HepG2 (cell line): ENCODE data around the gene ZNF581. TPM values are rescaled to one million over a fixed set of nuclear protein-coding genes. Genes with fewer than 3 reads are reported as not detected.

ENCODE experiments used
- ATAC-seq: fragments of 200-7000 bp; cut with Tn5 transposase; 3 replicates; pipeline ENCODE4 v1.9.1; 2020; ENCODE audit warnings: mild to moderate bottlenecking, moderate library complexity
- BruUV-seq: library from RNA; stranded (reverse); fragments of 400-500 nt; replicated peaks from 2 replicates; lab custom pipeline; 2021; lab: Mats Ljungman, UMichigan
- CTCF ChIA-PET: fragments of 300-600 bp; formaldehyde crosslinking; extraction: SDS; loops from one replicate; lab custom pipeline; 2021; ENCODE audit warnings: low total read pairs, inconsistent platforms, low intra/inter-chr PET ratio; lab: Yijun Ruan, JAX
- POLR2A ChIA-PET: fragments of 350-600 bp; sonication (Branson Sonifier 250); formaldehyde crosslinking; loops from one replicate; lab custom pipeline; 2020; ENCODE audit warnings: antibody characterized with exemption, inconsistent platforms; lab: Yijun Ruan, JAX
- DNase-seq: peaks from one replicate; pipeline ENCODE4 v3.0.0-alpha.2; 2015; ENCODE audit warnings: low spot score
- FAIRE-seq: peaks from 3 replicates; lab custom pipeline; 2011; peaks lifted over from hg19 to GRCh38; lab: Jason Lieb, UNC
- H2AFZ ChIP-seq: one replicate; pipeline ENCODE4 v1.6.1; 2011; ENCODE audit warnings: low read length, inconsistent platforms
- H3K27ac ChIP-seq: fragments of 300-600 bp; 3 replicates; pipeline ENCODE4 v1.8.0; 2011; ENCODE audit warnings: mixed run types, mild to moderate bottlenecking, mixed read lengths, low read length, inconsistent platforms; ENCODE audit not compliant: insufficient read depth; ENCODE audit errors: extremely low read length
- H3K27me3 ChIP-seq, 2 experiments: fragments of 200-600 bp in 1 of 2; 2 replicates in 1 of 2; 3 replicates in 1 of 2; pipeline versions ENCODE4 v1.6.0 to v1.8.0; 2011; ENCODE audit warnings: low read length in 2 of 2, mild to moderate bottlenecking in 2 of 2, moderate library complexity in 2 of 2, inconsistent platforms in 1 of 2; ENCODE audit not compliant: insufficient read depth in 2 of 2, control insufficient read depth in 1 of 2
- H3K36me3 ChIP-seq, 2 experiments: fragments of 200-600 bp in 1 of 2; replicated peaks in 1 of 2; 2 replicates in 1 of 2; 3 replicates in 1 of 2; pipeline versions ENCODE4 v1.5.1 to v1.8.0; 2011; ENCODE audit warnings: low read length in 2 of 2, inconsistent platforms in 1 of 2; ENCODE audit not compliant: insufficient read depth in 2 of 2, control insufficient read depth in 1 of 2
- H3K4me1 ChIP-seq: 2 replicates; pipeline ENCODE4 v1.5.1; 2012; ENCODE audit warnings: low read length, inconsistent platforms; ENCODE audit not compliant: insufficient read depth
- H3K4me2 ChIP-seq: 2 replicates; pipeline ENCODE4 v1.6.0; 2011; ENCODE audit warnings: low read depth, low read length, inconsistent platforms
- H3K4me3 ChIP-seq, 3 experiments: fragments of 200-600 bp in 1 of 3; sonication (generic), shearing (Covaris generic) in 1 of 3; replicated peaks in 1 of 3; 2 replicates each; pipeline ENCODE4 v1.5.1; 2011 to 2016; ENCODE audit warnings: low read length in 3 of 3, inconsistent platforms in 2 of 3, low read depth in 2 of 3, mild to moderate bottlenecking in 2 of 3, control low read depth in 1 of 3, mixed read lengths in 1 of 3; ENCODE audit not compliant: insufficient read depth in 1 of 3
- H3K79me2 ChIP-seq: one replicate; pipeline ENCODE4 v1.6.1; 2011; ENCODE audit warnings: low read length, inconsistent platforms; ENCODE audit not compliant: insufficient read depth
- H3K9ac ChIP-seq: 2 replicates; pipeline ENCODE4 v1.6.0; 2011; ENCODE audit warnings: mild to moderate bottlenecking, low read depth, low read length, inconsistent platforms; ENCODE audit not compliant: insufficient read depth
- H3K9me3 ChIP-seq: 2 replicates; pipeline ENCODE4 v1.5.1; 2012; ENCODE audit warnings: mild to moderate bottlenecking, low read length
- H4K20me1 ChIP-seq: 2 replicates; pipeline ENCODE4 v1.6.0; 2011; ENCODE audit warnings: inconsistent platforms, mild to moderate bottlenecking, low read length, moderate library complexity; ENCODE audit not compliant: insufficient read depth
- HDAC2 ChIP-seq: sonication (generic); formaldehyde crosslinking; IDR thresholded peaks from 2 replicates; pipeline ENCODE4 v1.4.0; 2020; ENCODE audit warnings: missing genetic modification reagents
- JDP2 ChIP-seq: sonication (generic); formaldehyde crosslinking; IDR thresholded peaks from 2 replicates; pipeline ENCODE4 v1.8.1; 2022; ENCODE audit warnings: missing genetic modification reagents, borderline replicate concordance
- KDM5A ChIP-seq: fragments of 200-600 bp; sonication (generic); IDR thresholded peaks from 2 replicates; pipeline ENCODE4 v1.7.0; 2018; ENCODE audit warnings: antibody characterized with exemption, mild to moderate bottlenecking, low read length, borderline replicate concordance
- NRL ChIP-seq: sonication (generic); formaldehyde crosslinking; IDR thresholded peaks from 2 replicates; pipeline ENCODE4 v1.5.0; 2020; ENCODE audit warnings: missing genetic modification reagents, mild to moderate bottlenecking, moderate library complexity, borderline replicate concordance
- RBAK ChIP-seq: sonication (generic); formaldehyde crosslinking; IDR thresholded peaks from 2 replicates; pipeline ENCODE4 v1.5.1; 2020; ENCODE audit warnings: mild to moderate bottlenecking, missing genetic modification reagents
- TBX3 ChIP-seq: fragments of 450-650 bp; IDR thresholded peaks from 2 replicates; pipeline ENCODE4 v1.6.1; 2017; ENCODE audit warnings: antibody characterized with exemption, mild to moderate bottlenecking, inconsistent platforms, borderline replicate concordance
- USF2 ChIP-seq, 2 experiments: sonication (generic) in 1 of 2; formaldehyde crosslinking in 1 of 2; IDR thresholded peaks; 2 replicates each; pipeline versions ENCODE4 v1.5.1 to v1.6.1; 2011 to 2020; ENCODE audit warnings: borderline replicate concordance in 1 of 2, low read depth in 1 of 2, low read length in 1 of 2, mild to moderate bottlenecking in 1 of 2, missing genetic modification reagents in 1 of 2, moderate library complexity in 1 of 2
- ZHX2 ChIP-seq, 2 experiments: sonication (generic) in 1 of 2; formaldehyde crosslinking in 1 of 2; IDR thresholded peaks; 2 replicates each; pipeline versions ENCODE4 v1.6.1 to v1.9.0; 2014 to 2022; ENCODE audit warnings: antibody characterized with exemption in 1 of 2, borderline replicate concordance in 1 of 2, inconsistent platforms in 1 of 2, low read depth in 1 of 2, missing genetic modification reagents in 1 of 2
- ZMAT3 ChIP-seq: sonication (generic); formaldehyde crosslinking; conservative IDR thresholded peaks from 2 replicates; pipeline ENCODE4 v1.7.0; 2021; ENCODE audit warnings: missing genetic modification reagents
- ZNF17 ChIP-seq: sonication (generic); formaldehyde crosslinking; IDR thresholded peaks from 2 replicates; pipeline ENCODE4 v1.5.0; 2020; ENCODE audit warnings: mild to moderate bottlenecking, missing genetic modification reagents
- ZNF749 ChIP-seq: sonication (generic); formaldehyde crosslinking; IDR thresholded peaks from 2 replicates; pipeline ENCODE4 v1.8.0; 2022; ENCODE audit warnings: mild to moderate bottlenecking, missing genetic modification reagents, moderate library complexity, borderline replicate concordance
- ZSCAN9 ChIP-seq: IDR thresholded peaks from 2 replicates; pipeline ENCODE4 v1.6.1; 2016; ENCODE audit warnings: borderline replicate concordance
- WGBS: methylation state at CpG from one replicate; pipeline ENCODE4 v1.1.6; 2017; ENCODE audit warnings: low lambda C conversion rate; 5-methylcytosine and 5-hydroxymethylcytosine counted together
- in situ Hi-C: cut with HindIII; loops from 2 replicates; pipeline ENCODE4 v1.10.0; 2017; ENCODE audit warnings: low pct_unique_long_range_greater_than_20kb; ENCODE audit not compliant: extremely low pct_ligation_motif_present
- intact Hi-C: fragments of 100-400 bp; cut with micrococcal nuclease; formaldehyde crosslinking; loops from one replicate; pipeline ENCODE4 v1.10.0; 2022; ENCODE audit not compliant: unreplicated experiment
- polyA plus RNA-seq, 8 experiments: library from polyadenylated mRNA; depleted of rRNA in 3 of 8; stranded (reverse) in 7 of 8; unstranded in 1 of 8; fragments of >200 nt; fragmentation: Illumina TruSeq in 4 of 8; extraction: Trizol in 4 of 8; gene quantifications; 2 replicates each; pipeline versions ENCODE4 v1.2.1 to v1.2.3, GENCODE V29; 2011 to 2016; ENCODE audit warnings: low read depth in 4 of 8, missing spikeins in 1 of 8, mixed read lengths in 1 of 8; ENCODE audit not compliant: insufficient read depth in 1 of 8
- total RNA-seq, 5 experiments: library from RNA; depleted of rRNA; stranded (reverse); fragments of >200 nt; fragmentation: Illumina TruSeq; extraction: Trizol; gene quantifications; 2 replicates each; pipeline ENCODE4 v1.2.3, GENCODE V29; 2016; ENCODE audit warnings: low read depth in 1 of 5

Gene ZNF581
- total and polyA plus RNA-seq, 2 of the 13 experiments (the other 11 are each of a cell fraction or from before 2014, with no cell fraction given) = 19.6 to 49.5 TPM

- TF ChIP-seq USF2 (IDR thresholded peaks at IDR 0.05; ENCODE audit: low read depth, low read length) (no peak), USF2 (CRISPR knock-in tag; IDR thresholded peaks at IDR 0.05; ENCODE audit: borderline replicate concordance) (no peak), NRL (CRISPR knock-in tag) (no peak), RBAK (CRISPR knock-in tag) (no peak), ZNF17 (CRISPR knock-in tag) (no peak), TBX3 (0 out of 2 replicates have a peak, but pooled peaks have one; percentile 11), ZNF749 (no peak)
These were observed 43.4 kb upstream of the ZNF581 start, which contains the start of gene ZNF524 (continued) for GRCh38 chr19:55599842-55600661.

GRCh38 chr19:55600662-55601028 lies 42.8 kb upstream of the ZNF581 start:
- ChIA-PET CTCF (no interaction called here), POLR2A (interaction anchor here (1.1 to 4.9 kb wide), 9 partner anchors 15 to 344 kb away, joined by 3 to 66 read pairs (median 13); partner anchors contain the start of genes SBK3, ZNF579 and ZNF784)
- H3K4me2 ChIP-seq = peak overlapping the region; percentile 88
- FAIRE-seq = no peak
- in situ Hi-C loops = no loop called here
- WGBS = 34% methylated on average over 5 of the region's 15 CpGs
- H3K27me3 ChIP-seq = no peaks in the 10 kb centered on the region; a peak in 1 of 5 replicates
- H4K20me1 ChIP-seq = 0 out of 2 replicates have a peak, but pooled peaks cover 6% of the 10 kb centered on the region
- peak overlapping the region; percentile 73 to 94 (median 90) for H3K4me3 ChIP-seq
- BruUV-seq = no TSS peak
- H2AFZ ChIP-seq = no peak overlapping the region
- no peak for DNase-seq
- no peak for ATAC-seq
- H3K9ac ChIP-seq = peak overlapping the region; percentile 75
- peak overlapping the region; percentile 98 for H3K27ac ChIP-seq
- peaks cover 5 to 18% of the 10 kb centered on the region in 2 experiments; a peak in 4 of 5 replicates for H3K36me3 ChIP-seq
- intact Hi-C loops = loop anchor here (2.0 to 10.0 kb wide), 2 partner anchors 14 to 46 kb away; no protein-coding TSS in a partner anchor
- peaks cover 2% of the 10 kb centered on the region for H3K79me2 ChIP-seq
- no peaks in the 10 kb centered on the region for H3K9me3 ChIP-seq
- peaks cover 42% of the 10 kb centered on the region for H3K4me1 ChIP-seq
- no peak for TF ChIP-seq ZMAT3 (CRISPR knock-in tag)
- TF ChIP-seq KDM5A = no peak
- TF ChIP-seq ZHX2 (IDR thresholded peaks at IDR 0.05; ENCODE audit: low read depth) = no peak
- TF ChIP-seq ZHX2 (CRISPR knock-in tag; IDR thresholded peaks at IDR 0.05; ENCODE audit: borderline replicate concordance) = no peak
- 0 out of 2 replicates have a peak, but pooled peaks have one; percentile 17 for TF ChIP-seq HDAC2 (CRISPR knock-in tag)
- no peak for TF ChIP-seq JDP2 (CRISPR knock-in tag)
- no peak for TF ChIP-seq ZSCAN9 (CRISPR knock-in tag)
